ENCODE results near the gene TRAPPC2.

TRAPPC2 gene

GRCh38 chrX:13734278-13735172 lies at the start of gene TRAPPC2, which contains the start of gene OFD1:
Gene TRAPPC2, minus strand, starts transcription at chrX:13734620. Its CDS starts 14,657 bp downstream, at chrX:13719963.
Gene OFD1, plus strand, starts transcription at chrX:13734748. Its CDS starts 324 bp downstream, at chrX:13735072.
- peak; percentile 84 for DNase-seq (ENCODE audit: low read depth)

- no peak for DNase-seq (ENCODE audit: low read depth)
Observed at GRCh38 chrX:13780868-13781427, 46.5 kb upstream of the TRAPPC2 start.

GRCh38 chrX:13778916-13779315 lies 44.5 kb upstream of the TRAPPC2 start:
- no peak for DNase-seq (ENCODE audit: low read depth)

- no peak for DNase-seq (ENCODE audit: low read depth)
Observed at GRCh38 chrX:13776387-13776786, 42.0 kb upstream of the TRAPPC2 start.

- DNase-seq (ENCODE audit: low read depth), result no peak
Observed at GRCh38 chrX:13775837-13776236, 41.4 kb upstream of the TRAPPC2 start.

GRCh38 chrX:13774696-13775095 lies 40.3 kb upstream of the TRAPPC2 start:
- no peak for DNase-seq (ENCODE audit: low read depth)

- no peak for DNase-seq (ENCODE audit: low read depth)
Observed at GRCh38 chrX:13770013-13770535, 35.7 kb upstream of the TRAPPC2 start.

GRCh38 chrX:13768939-13769338 lies 34.5 kb upstream of the TRAPPC2 start:
- DNase-seq (ENCODE audit: low read depth), result no peak

- DNase-seq (ENCODE audit: low read depth), result no peak
Observed at GRCh38 chrX:13764765-13765164, 30.3 kb upstream of the TRAPPC2 start.

- no peak for DNase-seq (ENCODE audit: low read depth)
Observed at GRCh38 chrX:13764281-13764680, 29.9 kb upstream of the TRAPPC2 start.

GRCh38 chrX:13763489-13763888 lies 29.1 kb upstream of the TRAPPC2 start:
- no peak for DNase-seq (ENCODE audit: low read depth)

- no peak for DNase-seq (ENCODE audit: low read depth)
Observed at GRCh38 chrX:13761606-13762414, 27.4 kb upstream of the TRAPPC2 start.

- no peak for DNase-seq (ENCODE audit: low read depth)
Observed at GRCh38 chrX:13760426-13760825, 26.0 kb upstream of the TRAPPC2 start.

- no peak for DNase-seq (ENCODE audit: low read depth)
Observed at GRCh38 chrX:13759152-13759718, 24.8 kb upstream of the TRAPPC2 start.

- no peak for DNase-seq (ENCODE audit: low read depth)
Observed at GRCh38 chrX:13756381-13756780, 22.0 kb upstream of the TRAPPC2 start.

- DNase-seq (ENCODE audit: low read depth), result no peak
Observed at GRCh38 chrX:13755254-13755653, 20.8 kb upstream of the TRAPPC2 start.

- no peak for DNase-seq (ENCODE audit: low read depth)
Observed at GRCh38 chrX:13754765-13755164, 20.3 kb upstream of the TRAPPC2 start.

- no peak for DNase-seq (ENCODE audit: low read depth)
Observed at GRCh38 chrX:13752646-13753045, 18.2 kb upstream of the TRAPPC2 start.

GRCh38 chrX:13752141-13752540 lies 17.7 kb upstream of the TRAPPC2 start:
- DNase-seq (ENCODE audit: low read depth), result no peak

GRCh38 chrX:13750812-13751211 lies 16.4 kb upstream of the TRAPPC2 start:
- DNase-seq (ENCODE audit: low read depth), result no peak

- no peak for DNase-seq (ENCODE audit: low read depth)
Observed at GRCh38 chrX:13750204-13750603, 15.8 kb upstream of the TRAPPC2 start.

- DNase-seq (ENCODE audit: low read depth), result no peak
Observed at GRCh38 chrX:13748486-13748885, 14.1 kb upstream of the TRAPPC2 start.

Measured in stimulated activated CD4-positive, alpha-beta T cell treated with anti-CD3 and anti-CD28 coated beads, Interleukin-2, amount 100 ng/mL, for 4 hours (primary cell).